AG09309 (cell line): Measurements from ENCODE around the gene RAD51B.

ENCODE experiments used
- DNase-seq: peaks from one replicate; pipeline ENCODE4 v3.0.0-alpha.2; 2010; ENCODE audit warnings: low read depth
- H3K4me3 ChIP-seq: 2 replicates; pipeline ENCODE4 v1.5.1; 2011; ENCODE audit warnings: mild to moderate bottlenecking, low read depth, low read length, moderate library complexity; ENCODE audit not compliant: control insufficient read depth
- CTCF ChIP-seq: IDR thresholded peaks from 2 replicates; pipeline ENCODE4 v1.5.1; 2011; ENCODE audit warnings: mild to moderate bottlenecking, low read depth, low read length, inconsistent platforms; ENCODE audit not compliant: insufficient read depth, control insufficient read depth; ENCODE audit errors: missing control alignments

The RAD51B gene

DNA sequence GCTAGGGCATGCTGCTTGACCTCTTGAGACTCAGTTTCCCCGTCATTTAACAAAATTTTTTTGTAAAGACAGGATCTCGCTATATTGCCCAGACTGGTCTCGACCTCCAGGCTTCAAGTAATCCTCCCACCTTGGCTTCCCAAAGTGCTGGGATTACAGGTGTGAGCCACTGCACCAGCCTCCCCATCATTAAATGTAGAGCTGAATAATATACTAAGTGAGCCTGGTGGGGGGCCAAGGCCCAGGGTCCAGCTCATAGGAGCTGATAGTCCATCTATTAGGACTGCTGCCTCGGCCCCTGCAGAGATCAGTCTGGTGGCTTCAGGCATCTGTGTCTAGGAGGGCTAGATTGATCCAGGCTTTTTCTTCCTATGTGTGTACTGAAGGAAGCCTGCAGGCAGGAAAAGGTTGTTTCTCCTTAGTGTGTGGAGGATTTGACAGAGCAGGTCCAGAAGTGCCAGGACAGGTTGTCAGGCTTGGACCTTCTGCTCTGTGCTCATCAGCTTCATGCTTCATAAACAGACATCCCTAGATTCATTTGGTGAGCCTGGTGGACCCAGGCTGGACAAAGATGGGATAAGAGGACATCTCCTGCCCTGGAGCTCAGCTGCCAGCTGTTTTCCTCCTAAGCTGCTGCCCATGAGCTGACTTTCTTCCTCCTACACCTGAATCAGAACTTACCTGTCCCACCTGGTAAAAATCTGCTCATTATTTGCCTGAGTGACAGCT, 837.9 kb downstream of the RAD51B start:
- DNase-seq: no peak
- TF ChIP-seq CTCF: no peak
- no peak overlapping the region for H3K4me3 ChIP-seq

GRCh38 chr14:68658029-68658509, 838.5 kb downstream of the RAD51B start:
- no peak overlapping the region for H3K4me3 ChIP-seq
- no peak for DNase-seq
- no peak for TF ChIP-seq CTCF

- no peak for TF ChIP-seq CTCF
- no peak overlapping the region for H3K4me3 ChIP-seq
Measured at GRCh38 chr14:68658943-68659931, 839.7 kb downstream of the RAD51B start.

GRCh38 chr14:68660495-68660894, 840.9 kb downstream of the RAD51B start:
- TF ChIP-seq CTCF: no peak
- no peak overlapping the region for H3K4me3 ChIP-seq
- DNase-seq: no peak

More at GRCh38 chr14:68658943-68659931, 839.7 kb downstream of the RAD51B start:
- no peak for DNase-seq

- no peak overlapping the region for H3K4me3 ChIP-seq
- TF ChIP-seq CTCF: no peak
- DNase-seq: no peak
Measured at GRCh38 chr14:68661226-68662225, 841.9 kb downstream of the RAD51B start.
